ENCODE measurements around the gene KRTAP10-2. TPM values are rescaled to one million over a fixed set of nuclear protein-coding genes. Genes with fewer than 3 reads are reported as not detected.

Gene KRTAP10-2
- total RNA-seq, 1 donor from 2014 or later = not detected

DNA sequence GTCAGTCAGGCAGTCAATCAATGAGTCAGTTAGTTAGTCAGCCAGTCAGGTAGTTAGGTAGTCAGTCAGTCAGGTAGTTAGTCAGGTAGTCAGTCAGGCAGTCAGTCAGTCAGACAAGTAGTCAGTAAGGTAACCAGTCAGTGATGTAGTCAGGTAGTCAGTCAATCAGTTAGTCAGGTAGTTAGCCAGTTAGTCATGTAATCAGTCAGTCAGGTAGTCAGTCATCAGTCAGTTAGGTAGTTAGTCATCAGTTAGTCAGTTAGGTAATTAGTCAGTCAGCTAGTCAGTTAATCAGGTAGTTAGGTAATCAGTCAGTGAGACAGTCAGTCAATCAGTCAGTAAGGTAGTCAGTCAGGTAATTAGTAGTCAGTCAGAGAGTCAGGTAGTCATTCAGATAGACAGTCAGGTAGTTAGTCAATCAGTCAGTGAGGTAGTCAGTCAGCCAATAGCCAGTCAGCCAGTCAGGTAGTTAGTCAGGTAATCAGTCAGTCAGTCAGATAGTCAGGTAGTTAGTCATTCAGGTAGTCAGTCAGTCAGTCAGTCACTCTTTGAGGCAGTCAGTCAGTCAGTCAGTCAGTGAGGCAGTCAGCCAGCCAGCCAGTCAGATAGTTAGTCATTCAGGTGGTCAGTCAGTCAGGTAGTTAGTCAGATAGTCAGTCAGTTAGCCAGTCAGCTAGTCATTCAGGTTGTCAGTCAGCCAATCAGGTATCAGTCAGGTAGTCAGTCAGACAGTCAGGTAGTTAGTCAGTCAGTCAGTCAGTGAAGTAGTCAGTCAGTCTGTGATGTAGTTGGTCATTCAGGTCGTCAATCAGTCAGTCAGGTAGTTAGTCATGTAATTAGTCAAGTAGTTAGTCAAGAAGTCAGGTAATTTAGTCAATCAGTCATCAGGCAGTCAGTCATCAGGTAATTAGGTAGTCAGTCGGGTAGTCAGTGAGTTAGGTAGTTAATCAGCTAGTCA lies 26.6 kb downstream of the KRTAP10-2 start:
- intact Hi-C loops (cut with DNase I) = no loop called here
- no peaks in the 10 kb centered on the region for H3K36me3 ChIP-seq
- no peaks in the 10 kb centered on the region for H3K4me1 ChIP-seq
- no peak overlapping the region for H3K4me3 ChIP-seq
- no peaks in the 10 kb centered on the region for H3K9me3 ChIP-seq
- H3K27me3 ChIP-seq = no peaks in the 10 kb centered on the region
- no peak overlapping the region for H3K27ac ChIP-seq
- TF ChIP-seq POLR2AphosphoS5 (IDR thresholded peaks at IDR 0.05; ENCODE audit: insufficient read depth in 1 of 2, low read depth in 1 of 2) (no peak), POLR2A (IDR thresholded peaks at IDR 0.05) (no peak)
- no peak for DNase-seq (ENCODE audit: extremely low spot score in 2 of 2)

DNA sequence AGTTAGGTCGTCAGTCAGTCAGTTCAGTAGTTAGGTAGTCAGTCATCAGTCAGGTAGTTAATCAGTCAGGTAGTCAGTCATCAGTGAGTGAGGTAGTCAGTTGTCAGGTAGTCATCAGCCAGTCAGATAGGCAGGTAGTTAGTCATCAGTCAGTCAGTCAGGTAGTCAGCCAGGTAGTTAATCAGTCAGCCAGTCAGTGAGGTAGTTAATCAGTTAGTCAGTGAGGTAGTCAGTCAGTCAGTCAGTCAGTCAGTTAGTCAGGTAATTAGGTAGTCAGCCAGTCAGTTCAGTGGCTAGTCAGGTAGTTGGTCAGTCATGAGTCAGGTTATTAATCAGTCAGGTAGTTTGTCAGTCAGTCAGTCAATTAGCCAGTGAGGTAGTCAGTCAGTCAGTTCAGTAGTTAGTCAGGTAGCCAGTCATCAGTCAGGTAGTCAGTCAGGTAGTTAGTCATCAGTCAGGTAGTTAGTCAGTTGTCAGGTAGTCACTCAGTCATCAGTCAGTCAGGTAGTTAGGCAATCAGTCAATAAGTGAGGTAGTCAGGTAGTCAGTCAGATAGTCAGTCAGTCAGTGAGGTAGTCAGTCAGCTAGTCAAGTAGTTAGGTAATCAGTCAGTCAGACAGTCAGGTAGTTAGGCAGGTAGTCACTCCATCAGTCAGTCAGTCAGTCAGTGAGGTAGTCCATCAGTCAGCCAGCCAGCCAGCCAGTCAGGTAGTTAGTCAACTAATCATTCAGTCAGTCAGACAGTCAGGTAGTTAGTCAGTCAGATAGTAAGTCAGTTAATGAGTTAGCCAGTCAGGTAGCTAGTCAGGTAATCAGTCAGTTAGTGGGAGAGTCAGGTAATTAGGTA lies 27.5 kb downstream of the KRTAP10-2 start:
- H3K27ac ChIP-seq = no peak overlapping the region
- no peak overlapping the region for H3K4me3 ChIP-seq
- intact Hi-C loops (cut with DNase I) = no loop called here
- DNase-seq (ENCODE audit: extremely low spot score in 2 of 2) = no peak
- H3K36me3 ChIP-seq = no peaks in the 10 kb centered on the region
- TF ChIP-seq POLR2AphosphoS5 (IDR thresholded peaks at IDR 0.05; ENCODE audit: insufficient read depth in 1 of 2, low read depth in 1 of 2) (no peak), POLR2A (IDR thresholded peaks at IDR 0.05) (no peak)
- TF ChIP-seq, protein P1, sequence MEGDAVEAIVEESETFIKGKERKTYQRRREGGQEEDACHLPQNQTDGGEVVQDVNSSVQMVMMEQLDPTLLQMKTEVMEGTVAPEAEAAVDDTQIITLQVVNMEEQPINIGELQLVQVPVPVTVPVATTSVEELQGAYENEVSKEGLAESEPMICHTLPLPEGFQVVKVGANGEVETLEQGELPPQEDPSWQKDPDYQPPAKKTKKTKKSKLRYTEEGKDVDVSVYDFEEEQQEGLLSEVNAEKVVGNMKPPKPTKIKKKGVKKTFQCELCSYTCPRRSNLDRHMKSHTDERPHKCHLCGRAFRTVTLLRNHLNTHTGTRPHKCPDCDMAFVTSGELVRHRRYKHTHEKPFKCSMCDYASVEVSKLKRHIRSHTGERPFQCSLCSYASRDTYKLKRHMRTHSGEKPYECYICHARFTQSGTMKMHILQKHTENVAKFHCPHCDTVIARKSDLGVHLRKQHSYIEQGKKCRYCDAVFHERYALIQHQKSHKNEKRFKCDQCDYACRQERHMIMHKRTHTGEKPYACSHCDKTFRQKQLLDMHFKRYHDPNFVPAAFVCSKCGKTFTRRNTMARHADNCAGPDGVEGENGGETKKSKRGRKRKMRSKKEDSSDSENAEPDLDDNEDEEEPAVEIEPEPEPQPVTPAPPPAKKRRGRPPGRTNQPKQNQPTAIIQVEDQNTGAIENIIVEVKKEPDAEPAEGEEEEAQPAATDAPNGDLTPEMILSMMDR (IDR thresholded peaks at IDR 0.05) = no peak
- no peaks in the 10 kb centered on the region for H3K27me3 ChIP-seq
- H3K4me1 ChIP-seq = no peaks in the 10 kb centered on the region
- H3K9me3 ChIP-seq = no peaks in the 10 kb centered on the region

DNA sequence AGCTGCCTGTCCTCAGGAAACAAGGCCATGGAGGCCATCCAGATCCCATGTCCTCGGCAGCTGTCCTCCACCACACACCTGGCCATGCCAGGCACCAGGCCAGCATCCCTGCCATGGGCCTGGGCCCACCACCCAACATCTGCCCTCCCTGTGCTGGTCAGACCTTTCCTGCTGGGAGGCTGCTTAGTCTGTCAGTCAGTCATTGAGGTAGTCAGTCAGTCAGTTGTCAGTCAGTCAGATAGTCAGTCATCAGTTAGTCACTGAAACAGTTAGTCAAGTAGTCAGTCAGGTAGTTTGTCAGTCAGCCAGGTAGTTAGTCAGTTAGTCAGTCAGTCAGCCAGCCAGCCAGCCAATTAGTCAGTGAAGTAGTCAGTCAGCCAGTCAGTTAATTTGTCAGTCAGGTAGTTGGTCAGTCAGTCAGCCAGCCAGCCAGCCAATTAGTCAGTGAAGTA lies 28.5 kb downstream of the KRTAP10-2 start:
- no peak for DNase-seq (ENCODE audit: extremely low spot score in 2 of 2)
- intact Hi-C loops (cut with DNase I) = no loop called here
- no peak overlapping the region for H3K4me3 ChIP-seq
- H3K27me3 ChIP-seq = no peaks in the 10 kb centered on the region
- H3K9me3 ChIP-seq = no peaks in the 10 kb centered on the region
- H3K4me1 ChIP-seq = no peaks in the 10 kb centered on the region
- no peak overlapping the region for H3K27ac ChIP-seq
- H3K36me3 ChIP-seq = no peaks in the 10 kb centered on the region
- TF ChIP-seq POLR2A (IDR thresholded peaks at IDR 0.05) = no peak
- no peak for TF ChIP-seq POLR2AphosphoS5 (IDR thresholded peaks at IDR 0.05; ENCODE audit: insufficient read depth in 1 of 2, low read depth in 1 of 2)
- TF ChIP-seq, protein P1 (IDR thresholded peaks at IDR 0.05) = no peak

DNA sequence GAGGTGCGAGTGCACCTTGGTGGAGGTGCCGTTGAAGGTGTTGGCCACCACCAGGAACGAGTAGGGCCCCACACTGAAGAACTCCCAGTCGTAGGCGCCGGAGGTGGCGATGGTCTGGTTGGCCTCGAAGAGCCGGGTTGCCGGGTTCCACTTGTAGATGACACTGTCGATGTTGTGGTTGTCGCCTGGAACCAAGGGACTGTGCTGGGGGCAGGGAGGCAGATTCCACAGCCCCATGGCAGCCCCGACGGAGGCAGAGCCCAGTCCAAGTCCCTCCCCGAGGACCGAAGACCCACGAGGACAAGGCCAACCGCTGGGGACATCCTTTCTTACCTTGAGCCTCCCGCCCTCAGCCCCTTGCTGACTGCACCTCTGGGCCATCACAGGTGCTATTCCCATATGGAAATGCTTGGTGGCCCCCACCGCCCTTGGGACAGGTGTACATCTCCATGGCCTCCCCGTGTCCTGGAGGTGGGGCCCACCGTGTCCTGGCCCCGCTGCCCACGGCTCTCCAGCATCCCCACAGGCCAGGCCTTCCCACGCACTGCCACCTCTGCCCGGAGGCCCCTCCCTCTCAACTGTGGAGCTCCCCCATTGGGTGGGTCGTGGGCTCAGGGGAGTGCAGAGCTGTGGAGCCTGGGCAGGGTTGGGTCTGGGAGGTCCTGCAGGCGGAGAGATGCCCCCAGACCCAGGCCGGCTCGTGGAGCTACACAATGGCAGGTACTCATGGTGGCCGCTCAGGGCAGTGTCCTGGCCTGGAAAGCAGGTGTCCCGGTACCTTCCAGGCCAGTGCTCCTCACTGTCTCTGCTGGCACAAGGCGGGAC lies 29.2 kb downstream of the KRTAP10-2 start:
- TF ChIP-seq, protein P1 (IDR thresholded peaks at IDR 0.05) = no peak
- TF ChIP-seq POLR2A (IDR thresholded peaks at IDR 0.05) (no peak), POLR2AphosphoS5 (IDR thresholded peaks at IDR 0.05; ENCODE audit: insufficient read depth in 1 of 2, low read depth in 1 of 2) (no peak)
- Histone ChIP-seq H3K27ac (no peak overlapping the region), H3K27me3 (no peaks in the 10 kb centered on the region), H3K4me3 (no peak overlapping the region), H3K4me1 (no peaks in the 10 kb centered on the region), H3K36me3 (no peaks in the 10 kb centered on the region), H3K9me3 (no peaks in the 10 kb centered on the region)
- DNase-seq (ENCODE audit: extremely low spot score in 2 of 2) = no peak
- intact Hi-C loops (cut with DNase I) = no loop called here

Measured in vagina (tissue), 2 donors.